ENCODE results near the gene ALK. TPM values are rescaled to one million over a fixed set of nuclear protein-coding genes. Genes with fewer than 3 reads are reported as not detected.
A peak's percentile ranks its signal among the peaks of the same experiment; 100 is the strongest.

The ALK gene
- total RNA-seq, 1 experiment from 2014 or later: not detected

GRCh38 chr2:29603341-29603740 lies 318.0 kb downstream of the ALK start:
- Histone ChIP-seq H3K9ac (ENCODE audit: extremely low read depth, insufficient read length, low read length) (no peak overlapping the region), H2AK5ac (ENCODE audit: insufficient read length, low read length) (no peak overlapping the region), H3K4ac (ENCODE audit: low read depth, low read length) (no peak overlapping the region), H3K56ac (ENCODE audit: insufficient read length, low read depth, low read length) (no peak overlapping the region), H4K20me1 (ENCODE audit: control insufficient read depth, insufficient read depth, insufficient read length) (no peaks in the 10 kb centered on the region), H3K79me1 (ENCODE audit: insufficient read depth, low read depth, low read length, poor library complexity, severe bottlenecking) (no peaks in the 10 kb centered on the region), H3K4me1 (ENCODE audit: insufficient read depth, low read length) (peaks cover 4% of the 10 kb centered on the region; the same call in 1 of the 2 replicates), H3K27me3 (ENCODE audit: insufficient read depth, low read length) (no peaks in the 10 kb centered on the region), H3K18ac (ENCODE audit: insufficient read length, low read depth, low read length) (no peak overlapping the region), H2BK120ac (ENCODE audit: low read depth, low read length, poor library complexity, severe bottlenecking) (no peak overlapping the region), H3K14ac (ENCODE audit: insufficient read depth, low read length) (no peak overlapping the region), H2BK12ac (ENCODE audit: insufficient read length, low read depth, low read length) (no peak overlapping the region), H3K79me2 (ENCODE audit: insufficient read depth, low read length) (no peaks in the 10 kb centered on the region), H4K8ac (replicated peaks; ENCODE audit: insufficient read length, low read depth, low read length) (no peak overlapping the region), H3K23ac (ENCODE audit: insufficient read length, low read depth, low read length) (no peak overlapping the region), H4K5ac (ENCODE audit: insufficient read length, low read depth, low read length) (no peak overlapping the region), H3T11ph (ENCODE audit: low read length) (no peak overlapping the region), H4K91ac (ENCODE audit: insufficient read length, low read depth, low read length) (no peak overlapping the region), H2AFZ (ENCODE audit: low read length) (no peak overlapping the region), H2BK5ac (ENCODE audit: insufficient read length, low read length) (no peak overlapping the region), H3K4me2 (ENCODE audit: insufficient read depth, insufficient read length, low read length) (no peak overlapping the region), H3K23me2 (ENCODE audit: insufficient read length, low read depth, low read length, poor library complexity, severe bottlenecking) (no peaks in the 10 kb centered on the region), H3K27ac (ENCODE audit: insufficient read length, low read depth, low read length) (no peak overlapping the region), H2BK20ac (ENCODE audit: low read depth, low read length, poor library complexity, severe bottlenecking) (no peak overlapping the region), H3K9me3 (ENCODE audit: control insufficient read depth, low read depth, low read length) (no peaks in the 10 kb centered on the region), H2BK15ac (ENCODE audit: low read depth, low read length) (no peak overlapping the region)
- no peak for TF ChIP-seq CTCF (conservative IDR thresholded peaks at IDR 0.05)
- H3K27me3 Mint-ChIP-seq (ENCODE audit: low read depth): peaks cover 3% of the 10 kb centered on the region; the same call in 1 of the 2 replicates
- H3K4me1 Mint-ChIP-seq: peaks cover 47 to 48% of the 10 kb centered on the region in 2 experiments
- peaks cover 2 to 3% of the 10 kb centered on the region in 2 experiments; a peak in 2 of 5 replicates for H3K9me3 Mint-ChIP-seq
- H3K4me3 Mint-ChIP-seq: no peak overlapping the region
- H3K27ac Mint-ChIP-seq: peak overlapping the region in 1 of 3 experiments; percentile 60; a peak in 2 of 7 replicates
- H3K36me3 Mint-ChIP-seq (ENCODE audit: insufficient read depth in 1 of 3, low read depth in 3 of 3): peaks cover 0 to 3% (median 0%) of the 10 kb centered on the region in 3 experiments; a peak in 1 of 7 replicates
- no CpG with 5 or more reads among the region's 1 CpG for WGBS (ENCODE audit: extremely low coverage, insufficient read length, low lambda C conversion rate)
- DNase-seq: no peak
